Adipocyte (in vitro differentiated cells): Measurements from ENCODE around the gene ST6GALNAC4.
A peak's percentile ranks its signal among the peaks of the same experiment; 100 is the strongest.

ENCODE experiments used
- DNase-seq: peaks from one replicate; pipeline ENCODE4 v3.0.0-alpha.2; 2015; ENCODE audit warnings: low read depth
- H3K27me3 ChIP-seq: replicated peaks from 2 replicates; pipeline ENCODE4 v1.7.0; 2013; ENCODE audit warnings: mild to moderate bottlenecking, low read length, moderate library complexity; ENCODE audit not compliant: control insufficient read depth, insufficient read depth
- H3K36me3 ChIP-seq: 2 replicates; pipeline ENCODE4 v1.7.0; 2013; ENCODE audit warnings: low read length, mild to moderate bottlenecking, moderate library complexity; ENCODE audit not compliant: control insufficient read depth, insufficient read depth, severe bottlenecking
- H3K4me1 ChIP-seq: 2 replicates; pipeline ENCODE4 v1.7.0; 2013; ENCODE audit warnings: mild to moderate bottlenecking, low read length, moderate library complexity; ENCODE audit not compliant: control insufficient read depth, insufficient read depth
- H3K4me3 ChIP-seq: 2 replicates; pipeline ENCODE4 v1.7.0; 2013; ENCODE audit warnings: mild to moderate bottlenecking, low read length, moderate library complexity
- H3K9ac ChIP-seq: 2 replicates; pipeline ENCODE4 v1.7.0; 2013; ENCODE audit warnings: mild to moderate bottlenecking, low read length, moderate library complexity
- H3K9me3 ChIP-seq: 2 replicates; pipeline ENCODE4 v1.7.0; 2013; ENCODE audit warnings: mild to moderate bottlenecking, low read length, moderate library complexity; ENCODE audit not compliant: control insufficient read depth

ST6GALNAC4 gene

GRCh38 chr9:127860779-127861178 lies 56.1 kb downstream of the ST6GALNAC4 start:
- Histone ChIP-seq H3K9me3 (no peaks in the 10 kb centered on the region), H3K9ac (no peak overlapping the region), H3K4me3 (no peak overlapping the region), H3K27me3 (no peaks in the 10 kb centered on the region), H3K36me3 (peaks cover 1% of the 10 kb centered on the region), H3K4me1 (peaks cover 18% of the 10 kb centered on the region)
- no peak for DNase-seq

DNA sequence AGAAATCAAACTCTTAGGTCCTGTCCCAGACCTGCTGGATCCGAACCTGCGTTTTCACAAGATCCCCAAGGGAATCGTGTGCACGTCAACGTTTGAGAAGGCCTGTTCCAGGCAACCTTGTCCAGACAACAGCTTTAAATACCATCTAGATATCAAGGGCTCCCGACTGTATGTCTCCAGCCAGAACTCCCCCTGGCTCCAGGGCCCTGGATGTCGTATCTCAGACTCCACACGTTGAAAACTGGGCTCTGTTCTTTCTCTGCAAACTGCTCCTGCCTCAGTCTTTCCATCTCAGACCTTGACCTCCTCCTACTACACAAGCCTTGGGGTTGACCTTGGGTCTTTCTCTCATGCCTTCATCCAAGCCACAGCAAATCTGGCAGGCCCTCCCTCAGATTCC lies 56.6 kb downstream of the ST6GALNAC4 start:
- Histone ChIP-seq H3K9ac (no peak overlapping the region), H3K4me3 (no peak overlapping the region), H3K9me3 (no peaks in the 10 kb centered on the region), H3K36me3 (no peaks in the 10 kb centered on the region), H3K27me3 (no peaks in the 10 kb centered on the region), H3K4me1 (peaks cover 18% of the 10 kb centered on the region)
- DNase-seq: no peak

DNA sequence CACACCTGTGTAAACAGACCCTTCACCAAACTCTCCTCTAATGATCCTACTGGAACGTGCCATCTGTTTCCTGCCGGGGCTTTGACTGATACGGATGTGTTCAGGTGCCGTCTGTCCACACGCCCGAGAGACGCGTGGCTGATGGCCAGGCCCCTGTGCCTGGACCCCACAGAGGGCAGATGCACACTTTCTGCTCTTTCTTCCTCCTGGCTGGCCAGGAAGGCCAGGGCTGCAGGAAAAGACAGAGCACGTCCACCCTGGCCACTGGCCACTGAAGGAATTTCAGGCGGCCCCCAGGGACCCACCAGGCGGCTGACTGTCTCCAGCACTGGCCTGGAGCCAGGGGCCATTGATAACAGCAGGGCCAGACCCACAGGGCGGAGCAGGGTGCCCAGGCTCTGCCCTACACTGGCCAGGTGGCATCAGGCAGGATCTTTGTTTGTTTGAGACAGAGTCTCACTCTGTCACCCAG lies 58.8 kb downstream of the ST6GALNAC4 start:
- peak overlapping the region; percentile 47 for H3K9ac ChIP-seq
- no peak for DNase-seq
- H3K9me3 ChIP-seq: no peaks in the 10 kb centered on the region
- H3K27me3 ChIP-seq: no peaks in the 10 kb centered on the region
- H3K4me1 ChIP-seq: peaks cover 25% of the 10 kb centered on the region
- no peak overlapping the region for H3K4me3 ChIP-seq
- no peaks in the 10 kb centered on the region for H3K36me3 ChIP-seq
